Duodenal mucosa (tissue), 2 donors: Measurements from ENCODE around the gene GTF2H1.

Experiments used
- H3K27ac ChIP-seq: one replicate; pipeline ENCODE4 v1.7.0; 2013; ENCODE audit warnings: low read depth, low read length
- H3K27me3 ChIP-seq, 2 donors: one replicate each; pipeline ENCODE4 v1.7.0; 2013; ENCODE audit warnings: low read length in 2 of 2, control low read depth in 1 of 2; ENCODE audit not compliant: insufficient read depth in 2 of 2, control insufficient read depth in 1 of 2
- H3K36me3 ChIP-seq, 2 donors: one replicate each; pipeline ENCODE4 v1.7.0; 2013; ENCODE audit warnings: low read length in 2 of 2, control low read depth in 1 of 2; ENCODE audit not compliant: insufficient read depth in 2 of 2, control insufficient read depth in 1 of 2
- H3K4me1 ChIP-seq, 2 donors: one replicate each; pipeline ENCODE4 v1.7.0; 2013; ENCODE audit warnings: low read length in 2 of 2, control low read depth in 1 of 2; ENCODE audit not compliant: insufficient read depth in 2 of 2, control insufficient read depth in 1 of 2
- H3K4me3 ChIP-seq, 2 donors: one replicate each; pipeline ENCODE4 v1.7.0; 2013; ENCODE audit warnings: low read length in 2 of 2, low read depth in 1 of 2
- H3K9ac ChIP-seq, 2 donors: one replicate each; pipeline ENCODE4 v1.7.0; 2013; ENCODE audit warnings: low read length in 2 of 2, low read depth in 1 of 2
- H3K9me3 ChIP-seq, 2 donors: one replicate each; pipeline ENCODE4 v1.7.0; 2013; ENCODE audit warnings: low read length in 2 of 2, control low read depth in 1 of 2; ENCODE audit not compliant: control insufficient read depth in 1 of 2

GTF2H1 gene

GRCh38 chr11:18332891-18333290 lies 10.5 kb downstream of the GTF2H1 start:
- Histone ChIP-seq H3K9ac (no peak overlapping the region), H3K9me3 (no peaks in the 10 kb centered on the region), H3K4me1 (no peaks in the 10 kb centered on the region), H3K27ac (no peak overlapping the region), H3K27me3 (no peaks in the 10 kb centered on the region), H3K4me3 (no peak overlapping the region), H3K36me3 (peaks cover 19 to 63% of the 10 kb centered on the region in 2 donors)

- H3K27me3 ChIP-seq = no peaks in the 10 kb centered on the region
- H3K27ac ChIP-seq = no peak overlapping the region
- H3K36me3 ChIP-seq = peaks cover 27 to 70% of the 10 kb centered on the region in 2 donors
- H3K9me3 ChIP-seq = no peaks in the 10 kb centered on the region
- no peak overlapping the region for H3K9ac ChIP-seq
- H3K4me3 ChIP-seq = no peak overlapping the region
- H3K4me1 ChIP-seq = no peaks in the 10 kb centered on the region
Measured at GRCh38 chr11:18347471-18348125, 25.2 kb downstream of the GTF2H1 start.

GRCh38 chr11:18352581-18352980 lies 30.2 kb downstream of the GTF2H1 start:
- Histone ChIP-seq H3K9me3 (no peaks in the 10 kb centered on the region), H3K36me3 (peaks cover 22 to 75% of the 10 kb centered on the region in 2 donors), H3K9ac (no peak overlapping the region), H3K27ac (no peak overlapping the region), H3K4me3 (no peak overlapping the region), H3K4me1 (no peaks in the 10 kb centered on the region), H3K27me3 (no peaks in the 10 kb centered on the region)

GRCh38 chr11:18358646-18359045 lies 36.3 kb downstream of the GTF2H1 start:
- peaks cover 24 to 80% of the 10 kb centered on the region in 2 donors for H3K36me3 ChIP-seq

GRCh38 chr11:18361154-18361553 lies 38.8 kb downstream of the GTF2H1 start:
- no peak overlapping the region for H3K4me3 ChIP-seq
- no peaks in the 10 kb centered on the region for H3K27me3 ChIP-seq
- H3K36me3 ChIP-seq = peaks cover 26 to 90% of the 10 kb centered on the region in 2 donors
- H3K9me3 ChIP-seq = no peaks in the 10 kb centered on the region
- no peaks in the 10 kb centered on the region for H3K4me1 ChIP-seq
- no peak overlapping the region for H3K9ac ChIP-seq
- no peak overlapping the region for H3K27ac ChIP-seq

More at GRCh38 chr11:18358646-18359045, 36.3 kb downstream of the GTF2H1 start:
- no peaks in the 10 kb centered on the region for H3K27me3 ChIP-seq
- H3K9me3 ChIP-seq = no peaks in the 10 kb centered on the region
- no peaks in the 10 kb centered on the region for H3K4me1 ChIP-seq
- no peak overlapping the region for H3K27ac ChIP-seq
- H3K9ac ChIP-seq = no peak overlapping the region
- H3K4me3 ChIP-seq = no peak overlapping the region

GRCh38 chr11:18364495-18365073 lies 42.2 kb downstream of the GTF2H1 start:
- no peak overlapping the region for H3K4me3 ChIP-seq
- H3K27ac ChIP-seq = no peak overlapping the region

GRCh38 chr11:18365741-18366140 lies 43.4 kb downstream of the GTF2H1 start:
- H3K27ac ChIP-seq = no peak overlapping the region
- H3K9ac ChIP-seq = no peak overlapping the region
- no peaks in the 10 kb centered on the region for H3K27me3 ChIP-seq
- H3K9me3 ChIP-seq = no peaks in the 10 kb centered on the region
- H3K4me1 ChIP-seq = no peaks in the 10 kb centered on the region
- H3K36me3 ChIP-seq = peaks cover 23 to 56% of the 10 kb centered on the region in 2 donors
- no peak overlapping the region for H3K4me3 ChIP-seq

More at GRCh38 chr11:18364495-18365073, 42.2 kb downstream of the GTF2H1 start:
- Histone ChIP-seq H3K9me3 (no peaks in the 10 kb centered on the region), H3K27me3 (no peaks in the 10 kb centered on the region), H3K4me1 (no peaks in the 10 kb centered on the region), H3K9ac (no peak overlapping the region), H3K36me3 (peaks cover 23 to 68% of the 10 kb centered on the region in 2 donors)

GRCh38 chr11:18366286-18366685 lies 43.9 kb downstream of the GTF2H1 start:
- H3K27me3 ChIP-seq = no peaks in the 10 kb centered on the region
- peaks cover 23 to 51% of the 10 kb centered on the region in 2 donors for H3K36me3 ChIP-seq

GRCh38 chr11:18367431-18367830 lies 45.1 kb downstream of the GTF2H1 start:
- H3K4me3 ChIP-seq = no peak overlapping the region
- no peaks in the 10 kb centered on the region for H3K27me3 ChIP-seq
- no peak overlapping the region for H3K27ac ChIP-seq
- no peaks in the 10 kb centered on the region for H3K9me3 ChIP-seq
- no peak overlapping the region for H3K9ac ChIP-seq
- H3K36me3 ChIP-seq = peaks cover 18 to 40% of the 10 kb centered on the region in 2 donors
- peaks cover 7 to 8% of the 10 kb centered on the region in 2 donors for H3K4me1 ChIP-seq

More at GRCh38 chr11:18366286-18366685, 43.9 kb downstream of the GTF2H1 start:
- H3K4me3 ChIP-seq = no peak overlapping the region
- no peak overlapping the region for H3K9ac ChIP-seq
- peaks cover 4 to 5% of the 10 kb centered on the region in 2 donors for H3K4me1 ChIP-seq
- H3K27ac ChIP-seq = no peak overlapping the region
- no peaks in the 10 kb centered on the region for H3K9me3 ChIP-seq

GRCh38 chr11:18368221-18368620 lies 45.9 kb downstream of the GTF2H1 start:
- no peak overlapping the region for H3K9ac ChIP-seq
- H3K36me3 ChIP-seq = peaks cover 16 to 34% of the 10 kb centered on the region in 2 donors
- H3K4me1 ChIP-seq = peaks cover 7 to 8% of the 10 kb centered on the region in 2 donors
- H3K9me3 ChIP-seq = no peaks in the 10 kb centered on the region
- H3K27ac ChIP-seq = no peak overlapping the region
- H3K4me3 ChIP-seq = no peak overlapping the region
- H3K27me3 ChIP-seq = no peaks in the 10 kb centered on the region
